Neural progenitor cell (in vitro differentiated cells): ENCODE data around the gene DISP2. TPM values are rescaled to one million over a fixed set of nuclear protein-coding genes. Genes with fewer than 3 reads are reported as not detected.

Experiments used
- DNase-seq: peaks from one replicate; pipeline ENCODE4 v3.0.0-alpha.2; 2016; ENCODE audit warnings: low spot score
- H2AFZ ChIP-seq: fragments of 200-600 bp; sonication (generic); replicated peaks from 2 replicates; pipeline ENCODE4 v1.6.1; 2016; ENCODE audit warnings: antibody characterized with exemption
- H3F3A ChIP-seq: fragments of 200-600 bp; sonication (generic); 2 replicates; pipeline ENCODE4 v1.6.1; 2016; ENCODE audit warnings: antibody characterized with exemption, low read depth
- H3K27ac ChIP-seq: fragments of 200-600 bp; sonication (generic); 2 replicates; pipeline ENCODE4 v1.5.1; 2016; ENCODE audit warnings: mild to moderate bottlenecking
- H3K27me3 ChIP-seq: fragments of 200-600 bp; sonication (generic); 2 replicates; pipeline ENCODE4 v1.6.1; 2016; ENCODE audit warnings: mild to moderate bottlenecking, moderate library complexity
- H3K36me3 ChIP-seq: fragments of 200-600 bp; sonication (generic); 2 replicates; pipeline ENCODE4 v1.5.1; 2016
- H3K4me1 ChIP-seq: fragments of 200-600 bp; sonication (generic); 2 replicates; pipeline ENCODE4 v1.6.1; 2016; ENCODE audit warnings: mixed run types
- H3K4me2 ChIP-seq: fragments of 200-600 bp; sonication (generic); 2 replicates; pipeline ENCODE4 v1.6.1; 2016
- H3K4me3 ChIP-seq: fragments of 200-600 bp; sonication (generic); 2 replicates; pipeline ENCODE4 v1.5.1; 2016
- H3K79me2 ChIP-seq: fragments of 200-600 bp; sonication (generic); 2 replicates; pipeline ENCODE4 v1.6.1; 2016; ENCODE audit warnings: low read depth
- H3K9ac ChIP-seq: fragments of 200-600 bp; sonication (generic); 2 replicates; pipeline ENCODE4 v1.6.1; 2016
- H3K9me3 ChIP-seq: fragments of 200-600 bp; sonication (generic); 2 replicates; pipeline ENCODE4 v1.5.1; 2016; ENCODE audit warnings: low read depth
- H4K20me1 ChIP-seq: fragments of 200-600 bp; sonication (generic); 2 replicates; pipeline ENCODE4 v1.6.1; 2016; ENCODE audit warnings: low read depth
- H3K27ac Mint-ChIP-seq: 3 replicates; pipeline ENCODE4 v1.8.0; 2021; ENCODE audit warnings: mixed read lengths
- H3K27me3 Mint-ChIP-seq: 2 replicates; pipeline ENCODE4 v1.8.0; 2022; ENCODE audit warnings: low read depth, mild to moderate bottlenecking, inconsistent platforms, moderate library complexity, mixed read lengths; ENCODE audit not compliant: insufficient read depth
- H3K36me3 Mint-ChIP-seq: 3 replicates; pipeline ENCODE4 v1.8.0; 2021; ENCODE audit warnings: mixed read lengths
- H3K4me1 Mint-ChIP-seq: 3 replicates; pipeline ENCODE4 v1.8.0; 2021; ENCODE audit warnings: mixed read lengths
- H3K4me3 Mint-ChIP-seq: 3 replicates; pipeline ENCODE4 v1.8.0; 2021; ENCODE audit warnings: mild to moderate bottlenecking, moderate library complexity, mixed read lengths
- H3K9me3 Mint-ChIP-seq: 3 replicates; pipeline ENCODE4 v1.8.0; 2020; ENCODE audit warnings: mixed read lengths
- EZH2 ChIP-seq: fragments of 200-600 bp; sonication (generic); IDR thresholded peaks from 2 replicates; pipeline ENCODE4 v1.6.1; 2017; ENCODE audit warnings: antibody characterized with exemption, mild to moderate bottlenecking, moderate library complexity
- EZH2phosphoT487 ChIP-seq: fragments of 200-600 bp; sonication (generic); IDR thresholded peaks from 2 replicates; pipeline ENCODE4 v1.6.1; 2017; ENCODE audit warnings: antibody characterized with exemption
- total RNA-seq: library from RNA; depleted of rRNA; stranded (reverse); fragments of >200 nt; gene quantifications from 2 replicates; pipeline ENCODE4 v1.2.3, GENCODE V29; 2015; ENCODE audit warnings: low replicate concordance
- TF ChIP-seq, protein P1 (sequence below): fragments of 200-600 bp; sonication (generic); IDR thresholded peaks from 2 replicates; pipeline ENCODE4 v1.5.1; 2017; ENCODE audit warnings: antibody characterized with exemption, mild to moderate bottlenecking

Gene DISP2
- total RNA-seq, 1 donor from 2014 or later: not detected

GRCh38 chr15:40413036-40413435 lies 55.0 kb downstream of the DISP2 start:
- Mint-ChIP-seq H3K4me1 (no peaks in the 10 kb centered on the region), H3K4me3 (no peak overlapping the region), H3K36me3 (peaks cover 41% of the 10 kb centered on the region), H3K27me3 (peaks cover 2% of the 10 kb centered on the region), H3K9me3 (no peaks in the 10 kb centered on the region), H3K27ac (peak overlapping the region; percentile 37)
- TF ChIP-seq EZH2phosphoT487: no peak
- no peak for TF ChIP-seq EZH2
- TF ChIP-seq, protein P1, sequence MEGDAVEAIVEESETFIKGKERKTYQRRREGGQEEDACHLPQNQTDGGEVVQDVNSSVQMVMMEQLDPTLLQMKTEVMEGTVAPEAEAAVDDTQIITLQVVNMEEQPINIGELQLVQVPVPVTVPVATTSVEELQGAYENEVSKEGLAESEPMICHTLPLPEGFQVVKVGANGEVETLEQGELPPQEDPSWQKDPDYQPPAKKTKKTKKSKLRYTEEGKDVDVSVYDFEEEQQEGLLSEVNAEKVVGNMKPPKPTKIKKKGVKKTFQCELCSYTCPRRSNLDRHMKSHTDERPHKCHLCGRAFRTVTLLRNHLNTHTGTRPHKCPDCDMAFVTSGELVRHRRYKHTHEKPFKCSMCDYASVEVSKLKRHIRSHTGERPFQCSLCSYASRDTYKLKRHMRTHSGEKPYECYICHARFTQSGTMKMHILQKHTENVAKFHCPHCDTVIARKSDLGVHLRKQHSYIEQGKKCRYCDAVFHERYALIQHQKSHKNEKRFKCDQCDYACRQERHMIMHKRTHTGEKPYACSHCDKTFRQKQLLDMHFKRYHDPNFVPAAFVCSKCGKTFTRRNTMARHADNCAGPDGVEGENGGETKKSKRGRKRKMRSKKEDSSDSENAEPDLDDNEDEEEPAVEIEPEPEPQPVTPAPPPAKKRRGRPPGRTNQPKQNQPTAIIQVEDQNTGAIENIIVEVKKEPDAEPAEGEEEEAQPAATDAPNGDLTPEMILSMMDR: no peak
- Histone ChIP-seq H3K27me3 (no peaks in the 10 kb centered on the region), H3K9me3 (no peaks in the 10 kb centered on the region), H3K4me2 (no peak overlapping the region), H3F3A (no peaks in the 10 kb centered on the region), H4K20me1 (peaks cover 3% of the 10 kb centered on the region), H2AFZ (no peak overlapping the region), H3K9ac (no peak overlapping the region), H3K4me1 (no peaks in the 10 kb centered on the region), H3K36me3 (no peaks in the 10 kb centered on the region), H3K4me3 (no peak overlapping the region), H3K27ac (no peak overlapping the region), H3K79me2 (no peaks in the 10 kb centered on the region)
- no peak for DNase-seq

DNA sequence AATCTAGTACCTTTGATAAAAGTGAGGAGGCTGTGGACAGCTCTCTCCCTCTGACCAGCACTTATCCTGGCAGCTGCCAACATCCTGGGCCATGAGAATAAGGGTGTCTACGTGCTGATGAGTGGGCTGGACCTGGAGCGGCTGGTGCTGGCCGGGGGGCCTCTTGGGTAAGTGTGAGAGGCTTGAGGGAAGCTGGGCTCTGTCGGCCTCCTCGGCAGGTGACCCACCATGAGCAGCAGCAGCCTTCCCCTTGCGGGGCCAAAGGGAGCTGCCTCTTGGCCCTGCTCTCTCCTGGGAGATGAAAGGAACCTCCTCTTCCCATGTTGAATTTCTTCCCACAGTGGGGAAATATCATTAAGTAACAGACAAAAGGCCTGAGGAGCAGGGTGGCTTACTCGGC lies 56.8 kb downstream of the DISP2 start:
- Mint-ChIP-seq H3K27ac (no peak overlapping the region), H3K36me3 (peaks cover 38% of the 10 kb centered on the region)
- H3K36me3 ChIP-seq: no peaks in the 10 kb centered on the region

GRCh38 chr15:40415226-40415625 lies 57.2 kb downstream of the DISP2 start:
- peaks cover 3% of the 10 kb centered on the region for H4K20me1 ChIP-seq
- TF ChIP-seq, protein P1: no peak
- no peak for TF ChIP-seq EZH2
- no peak for TF ChIP-seq EZH2phosphoT487
- peaks cover 36% of the 10 kb centered on the region for H3K36me3 Mint-ChIP-seq

More for the DNA sequence above, 56.8 kb downstream of the DISP2 start:
- peaks cover 2% of the 10 kb centered on the region for H3K27me3 Mint-ChIP-seq
- Histone ChIP-seq H4K20me1 (peaks cover 3% of the 10 kb centered on the region), H3K9me3 (no peaks in the 10 kb centered on the region), H3K79me2 (no peaks in the 10 kb centered on the region), H3K4me2 (no peak overlapping the region), H3F3A (no peaks in the 10 kb centered on the region), H2AFZ (no peak overlapping the region), H3K9ac (no peak overlapping the region), H3K4me3 (no peak overlapping the region), H3K4me1 (no peaks in the 10 kb centered on the region), H3K27ac (no peak overlapping the region), H3K27me3 (no peaks in the 10 kb centered on the region)
- no peaks in the 10 kb centered on the region for H3K4me1 Mint-ChIP-seq
- TF ChIP-seq EZH2phosphoT487 (no peak), EZH2 (no peak)
- TF ChIP-seq, protein P1: no peak
- H3K9me3 Mint-ChIP-seq: no peaks in the 10 kb centered on the region
- DNase-seq: no peak
- H3K4me3 Mint-ChIP-seq: no peak overlapping the region

More at GRCh38 chr15:40415226-40415625, 57.2 kb downstream of the DISP2 start:
- peaks cover 2% of the 10 kb centered on the region for H3K27me3 Mint-ChIP-seq
- H3K27ac Mint-ChIP-seq: no peak overlapping the region
- no peaks in the 10 kb centered on the region for H3K4me1 Mint-ChIP-seq
- no peak overlapping the region for H3K9ac ChIP-seq
- no peak overlapping the region for H3K27ac ChIP-seq
- H2AFZ ChIP-seq: no peak overlapping the region
- H3K4me3 Mint-ChIP-seq: no peak overlapping the region
- no peak overlapping the region for H3K4me3 ChIP-seq
- H3F3A ChIP-seq: peaks cover 2% of the 10 kb centered on the region
- no peak for DNase-seq
- no peaks in the 10 kb centered on the region for H3K27me3 ChIP-seq
- H3K4me2 ChIP-seq: no peak overlapping the region
- H3K4me1 ChIP-seq: no peaks in the 10 kb centered on the region
- H3K9me3 ChIP-seq: no peaks in the 10 kb centered on the region
- H3K79me2 ChIP-seq: no peaks in the 10 kb centered on the region
- no peaks in the 10 kb centered on the region for H3K36me3 ChIP-seq
- no peaks in the 10 kb centered on the region for H3K9me3 Mint-ChIP-seq
